ENCODE data around the gene DNAI1. TPM values are rescaled to one million over a fixed set of nuclear protein-coding genes. Genes with fewer than 3 reads are reported as not detected.

Gene DNAI1
- total and polyA plus RNA-seq, 2 of the 13 experiments (the other 11 are each of a cell fraction or from before 2014, with no cell fraction given): not detected

DNA sequence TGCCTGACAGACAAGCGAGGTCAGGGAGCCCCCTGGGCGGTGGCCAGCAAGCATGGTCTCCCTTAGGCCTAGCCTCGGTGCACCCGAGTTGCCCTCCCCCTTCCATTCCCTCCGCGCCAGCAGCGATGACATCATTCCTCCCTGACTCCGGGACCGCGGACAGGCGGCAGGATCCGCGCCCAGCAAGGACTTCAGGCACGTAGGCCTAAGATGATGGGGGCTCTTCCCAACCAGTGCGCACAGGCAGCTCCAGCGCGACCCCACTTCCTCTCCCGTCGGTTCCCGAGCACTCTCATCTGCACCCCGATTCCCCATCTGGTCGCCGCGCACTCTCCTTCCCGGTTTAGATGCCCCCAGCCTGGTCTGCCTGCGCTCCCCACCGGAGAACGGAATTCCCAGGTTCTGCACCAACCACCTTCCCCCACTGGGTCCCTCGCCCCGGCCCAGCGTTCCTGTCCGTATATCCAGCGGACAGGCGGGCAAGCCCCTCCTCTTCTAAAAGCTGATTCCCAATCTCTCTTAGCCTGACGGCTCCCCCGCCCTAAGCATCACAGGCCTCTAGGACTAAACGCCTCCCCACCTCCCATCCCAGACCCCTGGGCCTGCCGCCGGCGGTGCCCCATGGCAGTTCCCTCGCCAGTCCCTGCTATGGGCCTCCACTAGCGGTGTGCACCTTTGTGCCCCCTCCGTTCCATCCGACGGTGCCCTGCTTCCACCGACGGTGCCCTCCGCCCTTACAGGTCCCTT, 1.2 kb upstream of the DNAI1 start (continued):
- TF ChIP-seq, protein P1, sequence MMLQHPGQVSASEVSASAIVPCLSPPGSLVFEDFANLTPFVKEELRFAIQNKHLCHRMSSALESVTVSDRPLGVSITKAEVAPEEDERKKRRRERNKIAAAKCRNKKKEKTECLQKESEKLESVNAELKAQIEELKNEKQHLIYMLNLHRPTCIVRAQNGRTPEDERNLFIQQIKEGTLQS (CRISPR knock-in tag; IDR thresholded peaks at IDR 0.05): 0 out of 2 replicates have a peak, but pooled peaks have one; percentile 56
- TF ChIP-seq PHF20 (CRISPR knock-in tag; IDR thresholded peaks at IDR 0.05) (no peak; the same call in 1 of the 2 replicates), GZF1 (CRISPR knock-in tag; IDR thresholded peaks at IDR 0.05) (no peak), SOX5 (CRISPR knock-in tag; IDR thresholded peaks at IDR 0.05; ENCODE audit: borderline replicate concordance) (no peak), ZNF121 (CRISPR knock-in tag; IDR thresholded peaks at IDR 0.05) (no peak), GABPA (IDR thresholded peaks at IDR 0.05; ENCODE audit: low read depth, low read length) (no peak), GABPA (CRISPR knock-in tag; IDR thresholded peaks at IDR 0.05; ENCODE audit: low read depth) (no peak), AHR (CRISPR knock-in tag; IDR thresholded peaks at IDR 0.05) (no peak; the same call in 1 of the 2 replicates), ARNTL (CRISPR knock-in tag; IDR thresholded peaks at IDR 0.05) (no peak), MZF1 (CRISPR knock-in tag; IDR thresholded peaks at IDR 0.05; ENCODE audit: borderline replicate concordance) (no peak), ZNF629 (CRISPR knock-in tag; conservative IDR thresholded peaks at IDR 0.05) (no peak), SMAD9 (CRISPR knock-in tag; IDR thresholded peaks at IDR 0.05) (no peak), SRSF1 (optimal IDR thresholded peaks at IDR 0.05; ENCODE audit: low read depth, low read length) (no peak), HMGA1 (CRISPR knock-in tag; conservative IDR thresholded peaks at IDR 0.05) (no peak), SYNCRIP (IDR thresholded peaks at IDR 0.05; ENCODE audit: insufficient read depth, low read depth, low read length) (no peak), ATF7-NPFF (CRISPR knock-in tag; IDR thresholded peaks at IDR 0.05; ENCODE audit: low read depth) (no peak), TEAD3 (CRISPR knock-in tag; optimal IDR thresholded peaks at IDR 0.05; ENCODE audit: borderline replicate concordance) (no peak), ZNF337 (CRISPR knock-in tag; IDR thresholded peaks at IDR 0.05; ENCODE audit: borderline replicate concordance, low read depth) (no peak), SRSF9 (IDR thresholded peaks at IDR 0.05; ENCODE audit: borderline replicate concordance, insufficient read depth, low read depth, low read length, poor library complexity, severe bottlenecking) (no peak)
- TF ChIP-seq, protein P2, sequence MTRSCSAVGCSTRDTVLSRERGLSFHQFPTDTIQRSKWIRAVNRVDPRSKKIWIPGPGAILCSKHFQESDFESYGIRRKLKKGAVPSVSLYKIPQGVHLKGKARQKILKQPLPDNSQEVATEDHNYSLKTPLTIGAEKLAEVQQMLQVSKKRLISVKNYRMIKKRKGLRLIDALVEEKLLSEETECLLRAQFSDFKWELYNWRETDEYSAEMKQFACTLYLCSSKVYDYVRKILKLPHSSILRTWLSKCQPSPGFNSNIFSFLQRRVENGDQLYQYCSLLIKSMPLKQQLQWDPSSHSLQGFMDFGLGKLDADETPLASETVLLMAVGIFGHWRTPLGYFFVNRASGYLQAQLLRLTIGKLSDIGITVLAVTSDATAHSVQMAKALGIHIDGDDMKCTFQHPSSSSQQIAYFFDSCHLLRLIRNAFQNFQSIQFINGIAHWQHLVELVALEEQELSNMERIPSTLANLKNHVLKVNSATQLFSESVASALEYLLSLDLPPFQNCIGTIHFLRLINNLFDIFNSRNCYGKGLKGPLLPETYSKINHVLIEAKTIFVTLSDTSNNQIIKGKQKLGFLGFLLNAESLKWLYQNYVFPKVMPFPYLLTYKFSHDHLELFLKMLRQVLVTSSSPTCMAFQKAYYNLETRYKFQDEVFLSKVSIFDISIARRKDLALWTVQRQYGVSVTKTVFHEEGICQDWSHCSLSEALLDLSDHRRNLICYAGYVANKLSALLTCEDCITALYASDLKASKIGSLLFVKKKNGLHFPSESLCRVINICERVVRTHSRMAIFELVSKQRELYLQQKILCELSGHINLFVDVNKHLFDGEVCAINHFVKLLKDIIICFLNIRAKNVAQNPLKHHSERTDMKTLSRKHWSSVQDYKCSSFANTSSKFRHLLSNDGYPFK (CRISPR knock-in tag; IDR thresholded peaks at IDR 0.05; ENCODE audit: borderline replicate concordance): peak; percentile 40; the same call in 1 of the 2 replicates
- TF ChIP-seq, protein P3, sequence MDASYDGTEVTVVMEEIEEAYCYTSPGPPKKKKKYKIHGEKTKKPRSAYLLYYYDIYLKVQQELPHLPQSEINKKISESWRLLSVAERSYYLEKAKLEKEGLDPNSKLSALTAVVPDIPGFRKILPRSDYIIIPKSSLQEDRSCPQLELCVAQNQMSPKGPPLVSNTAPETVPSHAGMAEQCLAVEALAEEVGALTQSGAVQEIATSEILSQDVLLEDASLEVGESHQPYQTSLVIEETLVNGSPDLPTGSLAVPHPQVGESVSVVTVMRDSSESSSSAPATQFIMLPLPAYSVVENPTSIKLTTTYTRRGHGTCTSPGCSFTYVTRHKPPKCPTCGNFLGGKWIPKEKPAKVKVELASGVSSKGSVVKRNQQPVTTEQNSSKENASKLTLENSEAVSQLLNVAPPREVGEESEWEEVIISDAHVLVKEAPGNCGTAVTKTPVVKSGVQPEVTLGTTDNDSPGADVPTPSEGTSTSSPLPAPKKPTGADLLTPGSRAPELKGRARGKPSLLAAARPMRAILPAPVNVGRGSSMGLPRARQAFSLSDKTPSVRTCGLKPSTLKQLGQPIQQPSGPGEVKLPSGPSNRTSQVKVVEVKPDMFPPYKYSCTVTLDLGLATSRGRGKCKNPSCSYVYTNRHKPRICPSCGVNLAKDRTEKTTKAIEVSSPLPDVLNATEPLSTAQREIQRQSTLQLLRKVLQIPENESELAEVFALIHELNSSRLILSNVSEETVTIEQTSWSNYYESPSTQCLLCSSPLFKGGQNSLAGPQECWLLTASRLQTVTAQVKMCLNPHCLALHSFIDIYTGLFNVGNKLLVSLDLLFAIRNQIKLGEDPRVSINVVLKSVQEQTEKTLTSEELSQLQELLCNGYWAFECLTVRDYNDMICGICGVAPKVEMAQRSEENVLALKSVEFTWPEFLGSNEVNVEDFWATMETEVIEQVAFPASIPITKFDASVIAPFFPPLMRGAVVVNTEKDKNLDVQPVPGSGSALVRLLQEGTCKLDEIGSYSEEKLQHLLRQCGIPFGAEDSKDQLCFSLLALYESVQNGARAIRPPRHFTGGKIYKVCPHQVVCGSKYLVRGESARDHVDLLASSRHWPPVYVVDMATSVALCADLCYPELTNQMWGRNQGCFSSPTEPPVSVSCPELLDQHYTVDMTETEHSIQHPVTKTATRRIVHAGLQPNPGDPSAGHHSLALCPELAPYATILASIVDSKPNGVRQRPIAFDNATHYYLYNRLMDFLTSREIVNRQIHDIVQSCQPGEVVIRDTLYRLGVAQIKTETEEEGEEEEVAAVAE (CRISPR knock-in tag; IDR thresholded peaks at IDR 0.05; ENCODE audit: borderline replicate concordance): no peak

Data from HepG2 (cell line).